Stimulated activated CD8-positive, alpha-beta memory T cell treated with anti-CD3 and anti-CD28 coated beads, Interleukin-4, amount 100 ng/mL, for 1 hour (primary cell): ENCODE data around the gene WASL.
"Not testable (repeated sequence)": the region's sequence is repeated elsewhere in the genome, so short reads cannot be mapped to it uniquely, and the experiment has no call there.

Experiments used
- DNase-seq, 2 donors: peaks; one replicate each; pipeline ENCODE4 v3.0.0-alpha.2; 2020; ENCODE audit warnings: low read depth in 2 of 2, low spot score in 1 of 2

Gene WASL

DNA sequence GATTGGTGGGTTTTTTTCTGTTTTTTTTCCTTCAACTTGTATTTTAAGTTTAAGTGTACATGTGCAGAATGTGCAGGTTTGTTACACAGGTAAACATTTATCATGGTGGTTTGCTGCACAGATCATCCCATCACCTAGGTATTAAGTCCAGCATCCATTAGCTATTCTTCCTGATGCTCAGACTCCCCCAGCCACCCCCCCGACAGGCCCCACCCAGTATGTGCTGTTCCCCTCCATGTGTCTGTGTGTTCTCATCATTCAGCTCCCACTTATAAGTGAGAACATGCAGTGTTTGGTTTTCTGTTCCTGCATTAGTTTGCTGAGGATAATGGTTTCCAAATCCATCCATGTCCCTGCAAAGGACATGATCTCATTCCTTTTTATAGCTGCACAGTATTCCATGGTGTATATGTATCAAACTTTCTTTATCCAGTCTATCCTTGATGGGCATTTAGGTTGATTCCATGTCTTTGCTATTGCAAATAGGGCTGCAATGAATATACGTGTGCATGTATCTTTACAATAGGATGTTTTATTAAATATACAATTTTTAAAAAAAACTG is 114.7 kb downstream of the WASL start:
- not testable (repeated sequence) for DNase-seq

DNA sequence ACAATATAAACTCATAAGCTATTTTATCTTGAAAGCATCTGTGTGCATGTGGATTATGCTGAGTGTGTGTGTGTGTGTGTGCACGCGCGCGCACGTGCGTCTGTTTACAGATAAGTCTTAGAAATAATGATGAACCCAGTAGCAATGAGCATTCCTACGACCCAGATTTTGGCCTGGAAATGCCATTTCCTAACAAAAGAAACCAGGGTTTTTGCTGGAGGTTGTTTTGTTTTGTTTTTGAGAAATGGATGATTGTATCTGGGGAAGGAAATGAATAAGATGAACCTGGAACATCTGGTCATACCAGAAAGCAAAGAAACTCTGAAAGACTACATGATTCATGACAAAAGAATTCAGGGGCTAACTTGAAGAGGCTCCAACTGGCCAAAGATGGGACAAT is 115.2 kb downstream of the WASL start:
- DNase-seq, result no peak

DNA sequence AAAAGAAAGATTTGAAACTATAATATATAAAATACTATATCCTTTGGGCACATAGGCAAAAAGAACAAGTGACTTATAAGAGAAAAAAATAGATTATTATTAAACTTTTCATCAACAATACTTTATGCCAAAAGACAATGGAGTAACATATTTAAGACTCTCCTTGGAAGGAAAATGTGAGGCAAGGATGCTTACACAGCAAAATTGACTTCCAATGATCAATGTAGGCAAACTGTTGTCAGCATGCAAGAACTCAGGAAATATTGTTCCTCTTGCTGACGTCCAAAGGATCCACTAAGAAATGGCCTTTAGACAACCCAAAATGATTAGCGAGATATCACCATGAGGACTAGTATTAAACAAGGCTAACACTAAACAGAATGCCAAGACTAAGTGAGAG is 116.0 kb downstream of the WASL start:
- DNase-seq, result no peak
